ENCODE measurements around the gene H1-8.

H1-8 gene

DNA sequence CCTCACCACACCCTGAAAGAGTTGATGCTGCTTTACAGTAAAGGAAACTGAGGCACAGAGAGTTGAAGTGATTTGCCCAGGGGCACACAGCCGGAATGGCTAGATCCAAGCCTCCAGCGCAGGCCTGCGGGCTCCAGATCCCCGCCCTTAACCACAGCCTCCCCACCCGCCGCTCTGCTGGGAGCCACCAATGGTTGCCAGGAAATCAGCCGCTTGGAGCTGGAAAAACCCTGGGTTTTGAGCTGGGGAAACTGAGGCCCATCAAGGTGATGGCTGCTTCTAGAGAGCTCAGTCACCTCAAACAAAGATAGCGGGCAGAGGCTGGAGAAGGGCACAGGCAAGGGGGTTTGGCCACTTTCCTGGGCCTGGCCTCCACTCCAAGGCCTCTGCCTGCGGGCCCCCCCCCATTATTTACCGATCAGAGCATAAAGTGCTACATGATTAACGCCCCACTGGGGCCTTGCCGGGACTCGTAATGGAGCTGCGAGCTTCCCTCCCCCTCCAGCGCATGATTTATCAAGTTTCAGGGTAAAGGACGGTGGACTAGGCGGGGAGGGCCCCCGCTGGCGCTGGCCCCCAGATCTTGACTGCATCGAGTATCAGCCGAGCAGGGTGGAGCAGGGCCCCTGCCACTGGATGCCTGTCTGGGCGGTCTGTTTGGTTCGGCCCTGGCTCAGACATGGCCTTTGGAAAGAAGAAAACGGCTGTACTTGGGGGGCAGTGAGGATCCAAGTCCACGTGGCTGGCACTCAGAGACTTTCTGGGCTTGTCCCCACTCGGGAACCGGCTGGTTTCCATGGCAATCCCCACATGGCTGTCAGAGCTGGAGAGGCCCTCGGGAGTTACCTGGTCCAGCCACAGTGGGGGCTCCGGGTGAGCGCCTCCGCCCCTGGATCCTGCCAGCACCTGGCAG lies 54.4 kb downstream of the H1-8 start:
- TF ChIP-seq, protein P1, sequence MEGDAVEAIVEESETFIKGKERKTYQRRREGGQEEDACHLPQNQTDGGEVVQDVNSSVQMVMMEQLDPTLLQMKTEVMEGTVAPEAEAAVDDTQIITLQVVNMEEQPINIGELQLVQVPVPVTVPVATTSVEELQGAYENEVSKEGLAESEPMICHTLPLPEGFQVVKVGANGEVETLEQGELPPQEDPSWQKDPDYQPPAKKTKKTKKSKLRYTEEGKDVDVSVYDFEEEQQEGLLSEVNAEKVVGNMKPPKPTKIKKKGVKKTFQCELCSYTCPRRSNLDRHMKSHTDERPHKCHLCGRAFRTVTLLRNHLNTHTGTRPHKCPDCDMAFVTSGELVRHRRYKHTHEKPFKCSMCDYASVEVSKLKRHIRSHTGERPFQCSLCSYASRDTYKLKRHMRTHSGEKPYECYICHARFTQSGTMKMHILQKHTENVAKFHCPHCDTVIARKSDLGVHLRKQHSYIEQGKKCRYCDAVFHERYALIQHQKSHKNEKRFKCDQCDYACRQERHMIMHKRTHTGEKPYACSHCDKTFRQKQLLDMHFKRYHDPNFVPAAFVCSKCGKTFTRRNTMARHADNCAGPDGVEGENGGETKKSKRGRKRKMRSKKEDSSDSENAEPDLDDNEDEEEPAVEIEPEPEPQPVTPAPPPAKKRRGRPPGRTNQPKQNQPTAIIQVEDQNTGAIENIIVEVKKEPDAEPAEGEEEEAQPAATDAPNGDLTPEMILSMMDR (IDR thresholded peaks at IDR 0.05; ENCODE audit: low read depth, low read length) = no peak

DNA sequence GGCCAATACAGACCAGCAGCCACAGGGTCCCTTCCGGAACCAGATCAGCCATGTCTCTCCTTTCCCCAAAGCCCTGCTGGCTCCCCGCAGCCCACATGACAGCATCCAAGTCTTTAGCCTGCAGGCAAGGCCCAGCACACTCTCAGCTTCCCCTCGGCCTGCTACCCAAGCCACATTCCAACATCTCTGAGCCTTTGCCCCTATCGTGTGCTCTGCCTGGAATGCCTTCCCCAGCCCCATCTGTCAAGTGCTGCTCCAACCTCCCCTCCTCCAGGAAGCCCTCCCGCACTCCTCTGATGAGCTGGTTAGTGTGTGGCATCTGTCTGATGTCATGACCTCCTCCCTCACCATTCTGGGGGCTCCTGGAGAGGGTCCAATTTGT lies 55.0 kb downstream of the H1-8 start:
- H3K27me3 ChIP-seq = no peaks in the 10 kb centered on the region
- H3K9me3 ChIP-seq = no peaks in the 10 kb centered on the region
- DNase-seq = peak; percentile 47
- H3K36me3 ChIP-seq = no peaks in the 10 kb centered on the region; the same call in none of the 2 replicates
- H3K4me1 ChIP-seq = peaks cover 40% of the 10 kb centered on the region
- TF ChIP-seq, protein P1 (IDR thresholded peaks at IDR 0.05; ENCODE audit: low read depth, low read length) = no peak
- no peak overlapping the region for H3K4me3 ChIP-seq (ENCODE audit: low read depth, low read length)

More for the DNA sequence above, 54.4 kb downstream of the H1-8 start:
- Histone ChIP-seq H3K36me3 (no peaks in the 10 kb centered on the region; the same call in none of the 2 replicates), H3K9me3 (no peaks in the 10 kb centered on the region), H3K27me3 (no peaks in the 10 kb centered on the region), H3K4me3 (ENCODE audit: low read depth, low read length) (no peak overlapping the region), H3K4me1 (peaks cover 41% of the 10 kb centered on the region)
- no peak for DNase-seq

DNA sequence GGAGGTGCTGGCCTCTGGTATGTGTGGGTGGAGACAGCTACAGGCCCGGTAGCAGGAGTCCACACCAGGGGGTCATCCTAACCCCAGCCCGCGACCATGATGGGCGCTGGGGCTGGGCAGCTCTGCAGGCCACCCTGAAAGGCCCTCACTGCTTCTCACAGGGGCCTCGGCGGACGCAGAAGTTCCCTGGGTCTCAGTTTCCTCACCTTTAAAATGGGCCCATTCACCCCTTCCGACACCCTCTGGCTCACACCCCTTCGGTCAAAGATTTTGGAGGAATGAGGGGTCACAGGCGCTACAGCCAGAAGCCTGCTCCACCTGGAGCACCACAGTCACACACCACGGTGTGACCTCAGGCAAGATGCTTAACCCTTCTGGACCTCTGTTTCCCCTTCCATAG lies 55.5 kb downstream of the H1-8 start:
- no peak for DNase-seq
- Histone ChIP-seq H3K9me3 (no peaks in the 10 kb centered on the region), H3K27me3 (no peaks in the 10 kb centered on the region), H3K4me3 (ENCODE audit: low read depth, low read length) (no peak overlapping the region), H3K4me1 (peaks cover 35% of the 10 kb centered on the region), H3K36me3 (no peaks in the 10 kb centered on the region; the same call in none of the 2 replicates)
- TF ChIP-seq, protein P1 (IDR thresholded peaks at IDR 0.05; ENCODE audit: low read depth, low read length) = no peak

DNA sequence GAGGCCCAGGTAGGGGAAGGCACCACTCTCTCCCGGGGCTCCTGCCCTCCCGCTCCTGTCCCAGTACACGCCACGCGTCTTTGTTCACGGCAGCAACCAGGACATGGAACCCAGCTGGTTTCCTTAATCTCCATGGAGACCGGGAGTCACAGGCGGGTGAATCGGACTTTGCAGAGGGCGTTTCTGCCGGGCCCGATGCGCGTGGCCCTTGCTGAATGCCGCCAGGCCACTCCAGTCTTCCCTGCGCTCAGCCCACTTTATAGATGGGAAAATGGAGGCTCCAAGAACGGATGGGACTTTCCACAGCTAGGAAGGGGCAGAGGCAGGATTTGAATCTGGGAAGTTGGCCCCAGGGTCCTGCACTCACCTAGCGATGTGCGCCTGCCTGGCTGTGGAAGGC lies 56.1 kb downstream of the H1-8 start:
- peaks cover 33% of the 10 kb centered on the region for H3K4me1 ChIP-seq
- no peak overlapping the region for H3K4me3 ChIP-seq (ENCODE audit: low read depth, low read length)
- TF ChIP-seq, protein P1 (IDR thresholded peaks at IDR 0.05; ENCODE audit: low read depth, low read length) = no peak

DNA sequence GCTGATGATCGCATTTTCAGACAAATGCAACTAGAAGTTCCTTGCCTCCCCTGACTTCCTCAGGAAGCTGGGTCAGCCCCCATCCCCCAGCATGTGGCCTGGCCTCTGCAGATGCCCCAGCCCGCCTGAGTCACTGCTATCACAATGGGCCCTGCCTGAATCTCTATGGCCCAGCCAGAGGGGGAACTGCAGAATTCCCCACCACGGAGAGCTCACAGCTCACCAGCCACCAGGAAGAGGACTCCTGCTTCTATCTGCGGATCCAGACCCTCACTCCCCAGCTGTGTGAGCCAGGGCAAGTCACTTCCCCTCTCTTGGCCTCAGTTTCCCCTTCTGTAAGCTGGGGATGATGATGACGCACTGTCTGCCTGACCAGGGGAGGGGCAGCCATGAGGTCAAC lies 56.6 kb downstream of the H1-8 start:
- Histone ChIP-seq H3K27me3 (no peaks in the 10 kb centered on the region), H3K9me3 (no peaks in the 10 kb centered on the region), H3K4me3 (ENCODE audit: low read depth, low read length) (no peak overlapping the region), H3K36me3 (no peaks in the 10 kb centered on the region; the same call in 1 of the 2 replicates), H3K4me1 (peaks cover 33% of the 10 kb centered on the region)
- peak; percentile 64 for DNase-seq
- TF ChIP-seq, protein P1 (IDR thresholded peaks at IDR 0.05; ENCODE audit: low read depth, low read length) = no peak

More for the DNA sequence above, 56.1 kb downstream of the H1-8 start:
- H3K27me3 ChIP-seq = no peaks in the 10 kb centered on the region
- no peak for DNase-seq
- no peaks in the 10 kb centered on the region for H3K9me3 ChIP-seq
- no peaks in the 10 kb centered on the region; the same call in 1 of the 2 replicates for H3K36me3 ChIP-seq

DNA sequence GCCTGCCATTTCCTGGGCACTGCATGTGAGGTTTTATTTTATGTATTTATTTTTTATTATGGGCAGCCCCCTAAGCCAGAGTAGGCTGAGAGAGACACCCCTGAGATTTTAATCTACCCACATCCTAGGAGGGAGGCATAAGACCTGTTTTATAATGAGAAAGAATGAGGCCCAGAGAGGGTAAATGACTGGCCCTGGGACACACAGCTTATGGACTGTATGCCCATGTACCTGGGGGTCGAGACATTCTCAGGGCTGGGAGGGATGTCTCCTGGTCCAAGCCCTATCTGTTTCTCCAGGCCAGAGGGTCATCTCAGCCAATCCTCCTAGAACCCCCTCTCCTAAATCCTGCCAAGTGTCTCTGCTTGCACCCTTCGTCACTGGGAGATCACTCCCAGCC lies 57.4 kb downstream of the H1-8 start:
- peaks cover 33% of the 10 kb centered on the region for H3K4me1 ChIP-seq
- H3K36me3 ChIP-seq = no peaks in the 10 kb centered on the region; the same call in 1 of the 2 replicates
- H3K4me3 ChIP-seq (ENCODE audit: low read depth, low read length) = no peak overlapping the region
- DNase-seq = no peak
- peaks cover under 1% of the 10 kb centered on the region; the same call in 1 of the 2 replicates for H3K27me3 ChIP-seq
- TF ChIP-seq, protein P1 (IDR thresholded peaks at IDR 0.05; ENCODE audit: low read depth, low read length) = no peak
- H3K9me3 ChIP-seq = no peaks in the 10 kb centered on the region
